ENCODE measurements around the gene DLG5. TPM values are rescaled to one million over a fixed set of nuclear protein-coding genes. Genes with fewer than 3 reads are reported as not detected.
A peak's percentile ranks its signal among the peaks of the same experiment; 100 is the strongest.

DLG5 gene
- total RNA-seq, 4 donors from 2014 or later: 117 to 196 (median 147) TPM

DNA sequence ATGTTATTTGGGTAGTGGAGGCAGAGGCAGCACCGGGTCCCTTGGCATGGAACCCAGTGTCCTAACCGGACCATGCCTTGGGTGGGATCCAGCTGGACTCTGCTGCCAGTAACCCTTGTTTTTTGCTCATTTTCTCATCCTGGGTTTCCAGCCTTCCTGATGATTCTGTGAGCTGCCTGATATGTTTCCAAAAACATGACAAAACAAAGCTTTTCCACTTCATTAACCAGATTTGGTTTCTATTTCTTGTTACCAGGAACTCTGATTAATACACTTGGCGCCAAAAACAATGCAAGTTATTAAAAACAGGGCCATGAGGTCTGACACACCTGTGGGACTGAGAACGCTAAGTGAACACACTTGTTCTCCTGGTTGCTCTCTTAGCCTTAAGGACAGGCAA, 32.8 kb upstream of the DLG5 start:
- Histone ChIP-seq H3K4me1 (peaks cover 12% of the 10 kb centered on the region), H3K27ac (peak overlapping the region; percentile 13), H3K27me3 (no peaks in the 10 kb centered on the region), H3K9me3 (no peaks in the 10 kb centered on the region), H3K4me3 (no peak overlapping the region), H3K36me3 (no peaks in the 10 kb centered on the region)
- TF ChIP-seq POLR2A (IDR thresholded peaks at IDR 0.05): no peak
- no peak for TF ChIP-seq EP300 (IDR thresholded peaks at IDR 0.05)
- TF ChIP-seq POLR2AphosphoS5 (IDR thresholded peaks at IDR 0.05): no peak
- TF ChIP-seq, protein P1, sequence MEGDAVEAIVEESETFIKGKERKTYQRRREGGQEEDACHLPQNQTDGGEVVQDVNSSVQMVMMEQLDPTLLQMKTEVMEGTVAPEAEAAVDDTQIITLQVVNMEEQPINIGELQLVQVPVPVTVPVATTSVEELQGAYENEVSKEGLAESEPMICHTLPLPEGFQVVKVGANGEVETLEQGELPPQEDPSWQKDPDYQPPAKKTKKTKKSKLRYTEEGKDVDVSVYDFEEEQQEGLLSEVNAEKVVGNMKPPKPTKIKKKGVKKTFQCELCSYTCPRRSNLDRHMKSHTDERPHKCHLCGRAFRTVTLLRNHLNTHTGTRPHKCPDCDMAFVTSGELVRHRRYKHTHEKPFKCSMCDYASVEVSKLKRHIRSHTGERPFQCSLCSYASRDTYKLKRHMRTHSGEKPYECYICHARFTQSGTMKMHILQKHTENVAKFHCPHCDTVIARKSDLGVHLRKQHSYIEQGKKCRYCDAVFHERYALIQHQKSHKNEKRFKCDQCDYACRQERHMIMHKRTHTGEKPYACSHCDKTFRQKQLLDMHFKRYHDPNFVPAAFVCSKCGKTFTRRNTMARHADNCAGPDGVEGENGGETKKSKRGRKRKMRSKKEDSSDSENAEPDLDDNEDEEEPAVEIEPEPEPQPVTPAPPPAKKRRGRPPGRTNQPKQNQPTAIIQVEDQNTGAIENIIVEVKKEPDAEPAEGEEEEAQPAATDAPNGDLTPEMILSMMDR (IDR thresholded peaks at IDR 0.05): no peak
- no peak for DNase-seq (ENCODE audit: low spot score in 2 of 2)
- 26% methylated on average over 4 of the region's 4 CpGs for WGBS

DNA sequence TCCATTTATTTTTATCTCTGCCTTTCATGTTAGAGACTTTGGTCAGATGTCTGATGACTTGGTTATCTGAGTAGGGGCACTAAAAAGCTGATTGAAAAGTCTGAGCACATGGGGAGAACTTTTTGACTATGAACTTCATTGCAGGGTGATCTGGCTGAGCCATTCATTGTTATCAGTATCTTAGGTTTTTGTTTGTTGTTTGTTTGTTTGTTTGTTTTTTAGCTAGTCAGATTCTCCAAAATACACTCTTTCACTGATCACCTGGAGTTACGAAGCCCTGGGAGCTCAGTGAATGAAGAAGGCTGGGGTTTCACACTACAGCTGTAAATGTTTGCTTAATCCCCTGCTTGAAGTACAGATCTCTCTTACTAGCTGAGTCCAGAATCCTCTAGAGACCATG, 28.6 kb upstream of the DLG5 start:
- Histone ChIP-seq H3K36me3 (no peaks in the 10 kb centered on the region), H3K27ac (no peak overlapping the region), H3K4me3 (no peak overlapping the region), H3K4me1 (peaks cover 12% of the 10 kb centered on the region), H3K9me3 (peaks cover 8% of the 10 kb centered on the region), H3K27me3 (no peaks in the 10 kb centered on the region)
- TF ChIP-seq POLR2AphosphoS5 (IDR thresholded peaks at IDR 0.05) (no peak), POLR2A (IDR thresholded peaks at IDR 0.05) (no peak), EP300 (IDR thresholded peaks at IDR 0.05) (no peak)
- TF ChIP-seq, protein P1 (IDR thresholded peaks at IDR 0.05): no peak
- 92% methylated on average over 1 of the region's 1 CpG for WGBS
- no peak for DNase-seq (ENCODE audit: low spot score in 2 of 2)

DNA sequence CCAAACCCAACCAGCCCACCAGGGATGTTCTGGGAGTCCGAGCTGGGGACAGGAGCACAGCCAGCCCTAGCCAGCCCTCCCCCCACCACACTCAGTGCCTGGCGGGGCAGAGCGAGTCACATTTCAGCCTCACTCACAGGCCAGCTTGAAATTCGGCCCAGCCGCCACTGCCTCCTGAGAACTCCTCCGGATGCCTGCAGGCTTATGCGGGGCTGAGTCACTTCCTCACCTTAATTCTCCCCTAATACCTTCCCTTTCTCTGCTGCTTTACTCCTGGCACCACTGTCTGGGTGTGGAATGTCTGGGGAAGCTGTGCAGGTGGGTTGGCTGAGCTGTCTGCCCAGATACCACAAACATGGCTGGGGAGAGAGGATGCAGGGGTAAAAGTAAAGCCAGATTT, 22.6 kb upstream of the DLG5 start:
- Histone ChIP-seq H3K4me3 (no peak overlapping the region), H3K27ac (peak overlapping the region; percentile 15), H3K36me3 (no peaks in the 10 kb centered on the region), H3K4me1 (no peaks in the 10 kb centered on the region), H3K9me3 (peaks cover 8% of the 10 kb centered on the region), H3K27me3 (no peaks in the 10 kb centered on the region)
- DNase-seq (ENCODE audit: low spot score in 2 of 2): no peak
- no peak for TF ChIP-seq EP300 (IDR thresholded peaks at IDR 0.05)
- no peak for TF ChIP-seq POLR2AphosphoS5 (IDR thresholded peaks at IDR 0.05)
- TF ChIP-seq POLR2A (IDR thresholded peaks at IDR 0.05): no peak
- TF ChIP-seq, protein P1 (IDR thresholded peaks at IDR 0.05): no peak
- 20% methylated on average over 7 of the region's 7 CpGs for WGBS

DNA sequence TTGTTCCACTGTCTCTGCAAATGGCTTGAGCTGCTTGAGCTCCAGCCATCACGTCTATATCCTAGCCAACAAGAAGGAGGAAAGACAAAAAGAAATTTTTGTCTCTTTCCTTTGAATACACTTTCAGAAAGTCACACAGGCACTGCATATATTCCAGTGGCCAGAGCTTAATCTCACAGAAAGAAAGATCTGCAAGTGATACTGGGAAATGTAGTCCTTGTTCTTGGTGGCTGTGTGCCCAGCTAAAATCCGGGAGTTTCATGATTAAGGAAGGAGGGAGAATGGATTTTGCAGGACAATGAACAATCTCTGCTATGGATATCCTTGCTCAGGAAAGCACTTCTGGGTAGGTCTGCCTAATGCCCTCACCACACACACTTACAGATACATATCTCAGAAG, 19.5 kb upstream of the DLG5 start:
- H3K27me3 ChIP-seq: no peaks in the 10 kb centered on the region
- H3K27ac ChIP-seq: no peak overlapping the region
- H3K4me3 ChIP-seq: no peak overlapping the region
- no peak for DNase-seq (ENCODE audit: low spot score in 2 of 2)
- no peaks in the 10 kb centered on the region for H3K36me3 ChIP-seq
- TF ChIP-seq, protein P1 (IDR thresholded peaks at IDR 0.05): no peak
- TF ChIP-seq POLR2AphosphoS5 (IDR thresholded peaks at IDR 0.05) (no peak), POLR2A (IDR thresholded peaks at IDR 0.05) (no peak), EP300 (IDR thresholded peaks at IDR 0.05) (no peak)
- 52% methylated on average over 2 of the region's 2 CpGs for WGBS
- peaks cover 12% of the 10 kb centered on the region for H3K4me1 ChIP-seq
- H3K9me3 ChIP-seq: no peaks in the 10 kb centered on the region

DNA sequence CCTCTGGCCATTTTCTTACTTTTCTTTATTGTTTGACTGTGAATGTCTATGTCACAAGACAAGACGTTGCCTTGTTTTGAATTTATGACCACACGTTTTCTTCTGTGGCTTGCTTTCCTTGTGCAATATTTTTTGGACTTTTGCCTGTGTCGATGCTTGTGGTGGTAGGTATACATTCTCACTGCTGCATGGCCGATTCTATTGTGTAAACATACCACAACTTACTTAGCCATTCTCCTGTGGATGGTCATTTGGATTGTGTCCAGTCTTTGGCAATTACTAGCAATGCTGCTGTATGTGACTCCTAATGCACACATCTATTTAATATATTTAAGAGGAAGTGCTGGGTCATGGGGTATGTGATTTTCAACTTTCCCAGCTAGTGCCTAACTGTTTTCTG, 18.0 kb upstream of the DLG5 start:
- DNase-seq (ENCODE audit: low spot score in 2 of 2): no peak
- no peak overlapping the region for H3K4me3 ChIP-seq
- H3K27me3 ChIP-seq: no peaks in the 10 kb centered on the region
- H3K9me3 ChIP-seq: no peaks in the 10 kb centered on the region
- no peak overlapping the region for H3K27ac ChIP-seq
- no peak for TF ChIP-seq EP300 (IDR thresholded peaks at IDR 0.05)
- TF ChIP-seq, protein P1 (IDR thresholded peaks at IDR 0.05): no peak
- TF ChIP-seq POLR2A (IDR thresholded peaks at IDR 0.05): no peak
- no peak for TF ChIP-seq POLR2AphosphoS5 (IDR thresholded peaks at IDR 0.05)
- H3K36me3 ChIP-seq: no peaks in the 10 kb centered on the region
- WGBS: 61% methylated on average over 4 of the region's 4 CpGs
- peaks cover 22% of the 10 kb centered on the region for H3K4me1 ChIP-seq

All from suprapubic skin (tissue), 4 donors.